Brain microvascular endothelial cell (primary cell): Measurements from ENCODE around the gene CFAP97D1.
A peak's percentile ranks its signal among the peaks of the same experiment; 100 is the strongest.

Experiments
- DNase-seq: peaks from one replicate; pipeline ENCODE4 v3.0.0-alpha.2; 2020
- H3K27ac ChIP-seq: fragments of 250-450 bp; sonication (Bioruptor Pico); 2 replicates; pipeline ENCODE4 v1.5.1; 2020; ENCODE audit warnings: mild to moderate bottlenecking, moderate library complexity
- H3K27me3 ChIP-seq: fragments of 250-450 bp; sonication (Bioruptor Pico); replicated peaks from 2 replicates; pipeline ENCODE4 v1.5.1; 2020; ENCODE audit warnings: mild to moderate bottlenecking
- H3K36me3 ChIP-seq: fragments of 250-450 bp; sonication (Bioruptor Pico); replicated peaks from 2 replicates; pipeline ENCODE4 v1.5.1; 2020; ENCODE audit warnings: mild to moderate bottlenecking
- H3K4me3 ChIP-seq: 2 replicates; pipeline ENCODE4 v1.5.1; 2011; ENCODE audit warnings: low read depth, mild to moderate bottlenecking, control low read depth, low read length, moderate library complexity
- CTCF ChIP-seq: IDR thresholded peaks from 2 replicates; pipeline ENCODE4 v1.5.1; 2011; ENCODE audit warnings: low read depth, mild to moderate bottlenecking, moderate library complexity, low read length, control low read depth, inconsistent platforms; ENCODE audit errors: missing control alignments
- in situ Hi-C: cut with HindIII; loops from 2 replicates; pipeline ENCODE4 v1.10.0; 2017; ENCODE audit warnings: low sequenced_read_pairs, low pct_ligation_motif_present

Gene CFAP97D1

GRCh38 chr17:43759836-43760235, 20.4 kb upstream of the CFAP97D1 start:
- no peak overlapping the region for H3K4me3 ChIP-seq
- no peak for DNase-seq
- peaks cover 28% of the 10 kb centered on the region for H3K27me3 ChIP-seq
- no peaks in the 10 kb centered on the region for H3K36me3 ChIP-seq
- TF ChIP-seq CTCF = no peak
- in situ Hi-C loops = loop anchor here (10.0 kb wide), 1 partner anchor 65 kb away; no protein-coding TSS in a partner anchor
- H3K27ac ChIP-seq = no peak overlapping the region

GRCh38 chr17:43760254-43760852, 19.9 kb upstream of the CFAP97D1 start:
- no peak overlapping the region for H3K4me3 ChIP-seq
- in situ Hi-C loops = no loop called here
- no peak overlapping the region for H3K27ac ChIP-seq
- DNase-seq = peak; percentile 90
- TF ChIP-seq CTCF = peak; percentile 100
- no peaks in the 10 kb centered on the region for H3K36me3 ChIP-seq
- peaks cover 27% of the 10 kb centered on the region for H3K27me3 ChIP-seq

GRCh38 chr17:43766413-43767052, 13.7 kb upstream of the CFAP97D1 start:
- Histone ChIP-seq H3K4me3 (no peak overlapping the region), H3K36me3 (peaks cover 30% of the 10 kb centered on the region), H3K27me3 (no peaks in the 10 kb centered on the region), H3K27ac (no peak overlapping the region)
- in situ Hi-C loops = no loop called here
- TF ChIP-seq CTCF = peak; percentile 91
- peak; percentile 27 for DNase-seq

GRCh38 chr17:43767053-43767712, 13.1 kb upstream of the CFAP97D1 start:
- TF ChIP-seq CTCF = no peak
- no peak for DNase-seq
- peaks cover 35% of the 10 kb centered on the region for H3K36me3 ChIP-seq
- H3K27ac ChIP-seq = no peak overlapping the region
- no peak overlapping the region for H3K4me3 ChIP-seq
- in situ Hi-C loops = no loop called here
- no peaks in the 10 kb centered on the region for H3K27me3 ChIP-seq

GRCh38 chr17:43767713-43768059, 12.5 kb upstream of the CFAP97D1 start:
- no peak for DNase-seq
- in situ Hi-C loops = no loop called here
- Histone ChIP-seq H3K27ac (no peak overlapping the region), H3K36me3 (peaks cover 40% of the 10 kb centered on the region), H3K27me3 (no peaks in the 10 kb centered on the region), H3K4me3 (no peak overlapping the region)
- no peak for TF ChIP-seq CTCF
